ENCODE data around the gene MRPL40.

The MRPL40 gene

DNA sequence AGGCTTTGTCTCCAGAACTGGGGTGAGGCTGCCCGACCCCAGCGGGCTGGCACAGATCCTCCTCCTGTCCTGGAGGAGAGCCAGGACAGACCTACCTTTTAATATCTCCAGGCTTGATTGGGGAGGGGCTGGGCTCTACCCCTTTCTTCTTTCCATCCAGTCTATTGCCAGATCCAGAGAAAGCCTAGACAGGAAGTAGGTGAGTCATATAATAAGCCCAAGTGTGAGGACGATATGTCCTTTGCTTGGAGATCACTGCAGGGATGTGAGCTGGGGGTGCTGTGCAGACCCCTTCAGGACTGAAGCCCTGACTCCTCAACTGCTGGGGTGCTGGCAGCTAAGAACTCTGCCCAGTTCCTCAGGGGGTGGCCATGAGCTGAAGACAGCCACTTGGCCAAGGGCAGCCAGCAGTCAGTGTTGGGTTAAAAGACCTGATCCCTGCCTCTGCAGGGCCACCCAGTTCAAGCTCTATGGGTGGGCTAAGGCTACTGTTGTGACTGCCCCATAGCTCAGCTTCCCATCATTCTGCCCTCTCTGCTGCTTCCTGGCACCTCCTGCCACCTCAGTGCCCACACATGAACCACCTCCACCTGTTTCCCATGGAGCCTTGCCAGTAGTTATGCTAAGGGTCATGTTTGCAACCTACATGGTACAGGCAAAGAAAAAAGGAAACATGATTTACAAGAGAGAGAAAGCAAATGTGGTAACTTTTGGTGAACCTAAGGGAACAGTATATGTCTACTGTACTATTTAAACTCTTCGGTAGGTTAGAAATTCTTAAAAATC lies 23.4 kb downstream of the MRPL40 start:
- no CpG with 5 or more reads among the region's 4 CpGs for WGBS (ENCODE audit: extremely low coverage, insufficient coverage, low lambda C conversion rate)
- no peak overlapping the region for H3K4ac ChIP-seq (ENCODE audit: low read depth, low read length)
- H3K27ac ChIP-seq (ENCODE audit: low read depth, low read length): no peak overlapping the region
- H3K27me3 ChIP-seq (ENCODE audit: insufficient read depth, low read length, poor library complexity): no peaks in the 10 kb centered on the region
- DNase-seq: no peak
- no peak overlapping the region for H2BK120ac ChIP-seq (ENCODE audit: low read depth, low read length)
- no peak overlapping the region for H4K8ac ChIP-seq (ENCODE audit: low read depth, low read length)
- no peak overlapping the region for H3K56ac ChIP-seq (ENCODE audit: low read length)
- no peak overlapping the region for H4K5ac ChIP-seq (ENCODE audit: low read length)
- H3K9ac ChIP-seq (ENCODE audit: low read length): no peak overlapping the region
- H3K4me2 ChIP-seq (ENCODE audit: low read length): no peak overlapping the region
- H3K4me1 ChIP-seq (ENCODE audit: control insufficient read depth, low read depth, low read length): no peaks in the 10 kb centered on the region
- no peak overlapping the region for H3K4me3 ChIP-seq (ENCODE audit: low read length)
- no peak overlapping the region for H3K18ac ChIP-seq (ENCODE audit: low read length)
- H3K23ac ChIP-seq (ENCODE audit: low read length): no peak overlapping the region
- no peaks in the 10 kb centered on the region for H3K79me2 ChIP-seq (ENCODE audit: control insufficient read depth, insufficient read depth, low read length)
- no peak overlapping the region for H2BK5ac ChIP-seq (ENCODE audit: low read length)
- H2BK15ac ChIP-seq (replicated peaks; ENCODE audit: low read depth): no peak overlapping the region
- peaks cover 26% of the 10 kb centered on the region for H3K36me3 ChIP-seq (ENCODE audit: control insufficient read depth, insufficient read depth, low read length)
- no peak overlapping the region for H2AK5ac ChIP-seq (ENCODE audit: low read length)
- no peaks in the 10 kb centered on the region for H3K79me1 ChIP-seq (ENCODE audit: low read length)

DNA sequence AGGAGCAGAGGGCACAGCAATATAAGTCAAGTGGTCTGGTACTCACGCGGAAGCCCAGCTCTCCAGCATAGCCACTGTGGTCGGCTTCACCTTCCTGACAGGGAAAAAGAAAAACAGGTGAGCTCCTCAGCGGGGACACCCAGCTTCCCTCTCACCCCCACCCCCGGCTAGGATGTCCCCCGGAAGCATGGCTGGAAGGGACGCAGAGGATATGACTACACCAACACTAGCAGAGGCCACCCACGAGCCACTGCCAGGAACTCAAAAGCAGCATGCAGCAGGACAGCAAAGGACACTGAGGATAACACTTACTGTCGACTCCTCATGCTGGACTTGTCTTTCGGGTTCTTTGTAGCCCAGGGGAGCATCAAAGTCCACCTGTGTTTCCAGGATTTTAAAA lies 24.2 kb downstream of the MRPL40 start:
- Histone ChIP-seq H3K4me3 (ENCODE audit: low read length) (no peak overlapping the region), H4K5ac (ENCODE audit: low read length) (no peak overlapping the region), H3K4me1 (ENCODE audit: control insufficient read depth, low read depth, low read length) (no peaks in the 10 kb centered on the region), H3K56ac (ENCODE audit: low read length) (no peak overlapping the region), H3K79me1 (ENCODE audit: low read length) (no peaks in the 10 kb centered on the region), H4K8ac (ENCODE audit: low read depth, low read length) (no peak overlapping the region), H3K9ac (ENCODE audit: low read length) (no peak overlapping the region), H3K27ac (ENCODE audit: low read depth, low read length) (no peak overlapping the region), H3K4ac (ENCODE audit: low read depth, low read length) (no peak overlapping the region), H2BK15ac (replicated peaks; ENCODE audit: low read depth) (no peak overlapping the region), H2AK5ac (ENCODE audit: low read length) (no peak overlapping the region), H2BK120ac (ENCODE audit: low read depth, low read length) (no peak overlapping the region), H3K79me2 (ENCODE audit: control insufficient read depth, insufficient read depth, low read length) (no peaks in the 10 kb centered on the region), H3K4me2 (ENCODE audit: low read length) (no peak overlapping the region), H2BK5ac (ENCODE audit: low read length) (no peak overlapping the region), H3K36me3 (ENCODE audit: control insufficient read depth, insufficient read depth, low read length) (peaks cover 23% of the 10 kb centered on the region), H3K27me3 (ENCODE audit: insufficient read depth, low read length, poor library complexity) (no peaks in the 10 kb centered on the region), H3K23ac (ENCODE audit: low read length) (no peak overlapping the region), H3K18ac (ENCODE audit: low read length) (no peak overlapping the region)
- DNase-seq: no peak
- no CpG with 5 or more reads among the region's 10 CpGs for WGBS (ENCODE audit: extremely low coverage, insufficient coverage, low lambda C conversion rate)

DNA sequence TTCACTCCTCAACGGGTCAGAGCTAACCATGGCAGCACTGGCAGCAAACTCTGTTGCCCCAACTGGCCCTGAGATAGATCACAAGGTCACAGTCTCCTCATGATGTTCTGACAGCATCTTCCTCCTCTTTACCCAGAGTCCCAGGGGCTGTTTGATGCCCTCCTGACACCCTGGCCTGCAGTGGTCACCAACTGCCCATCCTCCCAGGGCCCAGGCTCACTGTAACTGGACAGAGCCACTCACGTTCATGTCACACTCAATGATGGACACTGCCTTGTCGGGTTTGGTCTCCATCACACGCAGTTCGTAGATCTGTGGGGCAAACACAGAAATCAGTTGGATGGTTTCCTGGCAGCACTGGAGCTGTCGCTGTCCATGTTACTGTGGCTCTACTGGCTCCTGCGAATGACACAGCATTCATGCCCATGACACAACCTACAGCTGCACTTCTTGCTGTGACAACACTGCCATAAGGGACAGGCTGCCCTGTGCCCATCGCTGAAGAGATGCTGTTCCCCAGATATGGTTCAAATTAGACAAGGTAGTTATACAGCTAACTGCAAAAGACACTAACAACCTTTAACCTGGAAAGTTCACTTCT lies 25.6 kb downstream of the MRPL40 start:
- no peak overlapping the region for H3K4ac ChIP-seq (ENCODE audit: low read depth, low read length)
- H2BK120ac ChIP-seq (ENCODE audit: low read depth, low read length): no peak overlapping the region
- H3K4me1 ChIP-seq (ENCODE audit: control insufficient read depth, low read depth, low read length): no peaks in the 10 kb centered on the region
- no peak overlapping the region for H3K4me3 ChIP-seq (ENCODE audit: low read length)
- no peak overlapping the region for H4K8ac ChIP-seq (ENCODE audit: low read depth, low read length)
- no peak overlapping the region for H3K9ac ChIP-seq (ENCODE audit: low read length)
- H3K36me3 ChIP-seq (ENCODE audit: control insufficient read depth, insufficient read depth, low read length): peaks cover 21% of the 10 kb centered on the region
- no peak overlapping the region for H2BK15ac ChIP-seq (replicated peaks; ENCODE audit: low read depth)
- H3K27me3 ChIP-seq (ENCODE audit: insufficient read depth, low read length, poor library complexity): no peaks in the 10 kb centered on the region
- H3K4me2 ChIP-seq (ENCODE audit: low read length): no peak overlapping the region
- no peak overlapping the region for H4K5ac ChIP-seq (ENCODE audit: low read length)
- no peak overlapping the region for H3K23ac ChIP-seq (ENCODE audit: low read length)
- no peaks in the 10 kb centered on the region for H3K79me1 ChIP-seq (ENCODE audit: low read length)
- no CpG with 5 or more reads among the region's 8 CpGs for WGBS (ENCODE audit: extremely low coverage, insufficient coverage, low lambda C conversion rate)
- H2AK5ac ChIP-seq (ENCODE audit: low read length): no peak overlapping the region
- no peak overlapping the region for H2BK5ac ChIP-seq (ENCODE audit: low read length)
- H3K27ac ChIP-seq (ENCODE audit: low read depth, low read length): no peak overlapping the region
- no peaks in the 10 kb centered on the region for H3K79me2 ChIP-seq (ENCODE audit: control insufficient read depth, insufficient read depth, low read length)
- DNase-seq: no peak
- H3K56ac ChIP-seq (ENCODE audit: low read length): no peak overlapping the region
- no peak overlapping the region for H3K18ac ChIP-seq (ENCODE audit: low read length)

DNA sequence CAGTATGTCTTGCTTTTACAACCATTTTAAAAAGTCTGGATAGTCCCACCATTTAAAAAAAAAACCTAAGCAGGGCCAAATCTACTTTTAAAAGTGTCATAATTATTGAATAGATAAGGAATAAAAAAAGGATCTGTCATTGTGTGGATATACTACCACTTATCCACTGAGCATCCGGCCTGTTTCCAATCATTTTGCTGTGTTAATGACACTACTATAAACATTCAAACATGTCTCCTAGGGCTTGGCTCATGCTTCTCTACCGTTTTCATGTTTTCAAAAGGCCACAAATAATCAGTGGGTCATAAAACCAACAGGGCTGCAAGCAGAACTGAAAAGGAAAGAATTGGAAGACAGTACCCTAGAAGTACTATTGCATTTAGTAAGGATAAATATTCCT lies 27.7 kb downstream of the MRPL40 start:
- Histone ChIP-seq H3K36me3 (ENCODE audit: control insufficient read depth, insufficient read depth, low read length) (peaks cover 13% of the 10 kb centered on the region), H3K18ac (ENCODE audit: low read length) (no peak overlapping the region)

DNA sequence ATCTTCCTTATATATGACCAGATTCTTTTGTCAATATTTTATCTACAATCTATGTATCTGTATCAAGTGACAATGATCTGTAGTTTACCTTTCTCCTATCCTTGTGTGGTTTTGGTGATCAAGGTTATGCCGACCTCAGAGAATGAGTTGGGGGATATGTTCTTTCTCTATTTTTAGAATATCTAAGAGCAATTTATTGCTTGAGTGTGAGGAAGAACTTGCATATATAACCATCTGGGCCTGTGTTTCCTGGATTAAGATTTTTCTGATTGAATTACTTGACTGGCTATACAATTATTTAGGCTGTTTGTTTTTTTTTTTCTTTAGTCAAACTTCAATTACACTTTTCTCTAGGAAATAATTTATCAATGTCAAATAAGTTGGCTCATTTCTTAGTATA lies 29.2 kb downstream of the MRPL40 start:
- H2BK5ac ChIP-seq (ENCODE audit: low read length): no peak overlapping the region

More for the DNA sequence above, 27.7 kb downstream of the MRPL40 start:
- no peak overlapping the region for H2BK15ac ChIP-seq (replicated peaks; ENCODE audit: low read depth)
- no peak overlapping the region for H4K5ac ChIP-seq (ENCODE audit: low read length)
- H3K9ac ChIP-seq (ENCODE audit: low read length): no peak overlapping the region
- no peak overlapping the region for H3K4ac ChIP-seq (ENCODE audit: low read depth, low read length)
- no peak overlapping the region for H2BK5ac ChIP-seq (ENCODE audit: low read length)
- H2BK120ac ChIP-seq (ENCODE audit: low read depth, low read length): no peak overlapping the region
- no peak overlapping the region for H4K8ac ChIP-seq (ENCODE audit: low read depth, low read length)
- no peak overlapping the region for H3K4me2 ChIP-seq (ENCODE audit: low read length)
- WGBS (ENCODE audit: extremely low coverage, insufficient coverage, low lambda C conversion rate): no CpG with 5 or more reads among the region's 2 CpGs
- H2AK5ac ChIP-seq (ENCODE audit: low read length): no peak overlapping the region
- H3K79me1 ChIP-seq (ENCODE audit: low read length): no peaks in the 10 kb centered on the region
- H3K79me2 ChIP-seq (ENCODE audit: control insufficient read depth, insufficient read depth, low read length): no peaks in the 10 kb centered on the region
- no peak overlapping the region for H3K4me3 ChIP-seq (ENCODE audit: low read length)
- no peaks in the 10 kb centered on the region for H3K27me3 ChIP-seq (ENCODE audit: insufficient read depth, low read length, poor library complexity)
- no peak overlapping the region for H3K56ac ChIP-seq (ENCODE audit: low read length)
- no peaks in the 10 kb centered on the region for H3K4me1 ChIP-seq (ENCODE audit: control insufficient read depth, low read depth, low read length)
- no peak overlapping the region for H3K23ac ChIP-seq (ENCODE audit: low read length)
- H3K27ac ChIP-seq (ENCODE audit: low read depth, low read length): no peak overlapping the region
- DNase-seq: no peak

More for the DNA sequence above, 29.2 kb downstream of the MRPL40 start:
- Histone ChIP-seq H3K27ac (ENCODE audit: low read depth, low read length) (no peak overlapping the region), H4K5ac (ENCODE audit: low read length) (no peak overlapping the region), H3K18ac (ENCODE audit: low read length) (no peak overlapping the region), H3K56ac (ENCODE audit: low read length) (no peak overlapping the region), H3K9ac (ENCODE audit: low read length) (no peak overlapping the region), H2AK5ac (ENCODE audit: low read length) (no peak overlapping the region), H3K79me1 (ENCODE audit: low read length) (no peaks in the 10 kb centered on the region), H2BK15ac (replicated peaks; ENCODE audit: low read depth) (no peak overlapping the region), H3K4me2 (ENCODE audit: low read length) (no peak overlapping the region), H3K79me2 (ENCODE audit: control insufficient read depth, insufficient read depth, low read length) (no peaks in the 10 kb centered on the region), H2BK120ac (ENCODE audit: low read depth, low read length) (no peak overlapping the region), H3K4me1 (ENCODE audit: control insufficient read depth, low read depth, low read length) (no peaks in the 10 kb centered on the region), H3K36me3 (ENCODE audit: control insufficient read depth, insufficient read depth, low read length) (peaks cover 11% of the 10 kb centered on the region), H3K4ac (ENCODE audit: low read depth, low read length) (no peak overlapping the region), H4K8ac (ENCODE audit: low read depth, low read length) (no peak overlapping the region), H3K23ac (ENCODE audit: low read length) (no peak overlapping the region), H3K27me3 (ENCODE audit: insufficient read depth, low read length, poor library complexity) (no peaks in the 10 kb centered on the region), H3K4me3 (ENCODE audit: low read length) (no peak overlapping the region)
- no peak for DNase-seq
- WGBS (ENCODE audit: extremely low coverage, insufficient coverage, low lambda C conversion rate): no CpG with 5 or more reads among the region's 1 CpG

Data from mesendoderm (in vitro differentiated cells).